Measurements from ENCODE around the gene RND1.

The RND1 gene

DNA sequence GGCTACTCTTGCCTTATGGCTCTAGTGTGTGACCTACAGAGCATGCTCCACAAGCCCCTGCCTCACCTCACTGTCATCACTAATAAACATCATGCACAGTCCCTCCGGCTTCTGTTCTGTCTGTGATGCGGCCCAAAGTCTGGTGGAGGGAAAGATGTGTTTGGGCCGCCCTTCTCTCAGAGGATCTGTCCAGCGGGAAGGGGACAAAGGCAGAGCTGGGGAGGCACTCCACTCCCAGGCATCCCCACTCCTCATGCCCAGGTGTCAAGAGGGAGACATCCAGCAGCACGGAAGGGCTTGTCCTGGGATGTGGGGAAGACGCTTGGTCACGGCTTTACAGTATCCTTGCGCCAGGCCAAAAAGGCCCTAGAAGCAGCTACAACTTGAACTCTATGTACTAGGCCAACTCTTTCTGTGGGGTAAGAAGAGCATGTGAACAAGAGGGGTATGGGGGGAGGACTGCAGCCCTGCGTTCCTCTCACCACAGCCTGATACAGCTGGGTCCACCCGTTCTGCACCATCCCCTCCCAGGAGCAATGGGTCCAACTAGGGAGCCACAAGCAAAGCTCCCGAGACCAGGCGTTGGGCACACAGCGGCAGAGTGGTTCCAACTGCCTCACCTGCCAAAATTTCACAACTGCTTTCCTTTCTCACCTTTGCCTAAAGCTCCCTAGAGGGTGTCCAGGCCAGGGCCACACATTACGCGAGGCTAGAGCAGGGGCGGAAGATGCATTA, 36.7 kb downstream of the RND1 start:
- H3K4me3 ChIP-seq (ENCODE audit: low read depth, low read length): no peak overlapping the region

GRCh38 chr12:48828293-48828692, 37.4 kb downstream of the RND1 start:
- no peak overlapping the region for H3K4me3 ChIP-seq (ENCODE audit: low read depth, low read length)

- H3K4me3 ChIP-seq (ENCODE audit: low read depth, low read length): no peak overlapping the region
Observed at GRCh38 chr12:48827513-48828096, 38.1 kb downstream of the RND1 start.

- H3K4me3 ChIP-seq (ENCODE audit: low read depth, low read length): no peak overlapping the region
Observed at GRCh38 chr12:48827026-48827425, 38.6 kb downstream of the RND1 start.

- no peak overlapping the region for H3K4me3 ChIP-seq (ENCODE audit: low read depth, low read length)
Observed at GRCh38 chr12:48826209-48826855, 39.3 kb downstream of the RND1 start.

DNA sequence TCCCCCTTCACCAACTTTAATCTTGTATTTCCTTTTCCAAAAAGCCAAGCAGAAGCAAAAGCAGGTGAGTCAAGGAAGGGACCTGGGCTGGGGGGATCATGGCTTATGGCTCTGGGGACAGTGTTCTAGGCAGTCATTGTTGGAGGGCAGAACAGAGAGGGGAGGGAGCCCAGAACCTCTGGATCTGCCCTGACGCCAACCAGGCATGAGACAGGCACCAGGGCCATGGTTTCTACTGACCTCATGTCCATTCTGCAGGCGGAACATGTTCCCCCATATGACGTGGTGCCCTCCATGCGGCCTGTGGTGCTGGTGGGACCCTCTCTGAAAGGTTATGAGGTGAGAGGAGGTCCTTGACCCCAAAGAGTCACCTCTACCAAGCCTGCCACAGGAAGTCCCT, 40.8 kb downstream of the RND1 start:
- no peak overlapping the region for H3K4me3 ChIP-seq (ENCODE audit: low read depth, low read length)

DNA sequence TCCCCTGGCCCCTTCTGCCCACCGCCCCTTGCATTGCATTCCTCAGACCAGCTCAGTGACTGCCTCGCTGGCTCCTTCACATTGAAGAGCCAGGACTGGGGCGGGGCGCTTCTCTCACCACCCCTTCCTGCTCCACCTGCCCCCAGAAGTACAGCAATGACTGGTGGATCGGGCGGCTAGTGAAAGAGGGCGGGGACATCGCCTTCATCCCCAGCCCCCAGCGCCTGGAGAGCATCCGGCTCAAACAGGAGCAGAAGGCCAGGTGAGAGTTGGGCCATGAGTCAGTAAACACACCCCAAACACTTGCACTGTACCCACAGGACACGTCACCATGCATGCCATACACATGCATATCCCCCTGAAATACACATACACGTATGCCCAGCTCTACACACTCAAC, 41.6 kb downstream of the RND1 start:
- H3K4me3 ChIP-seq (ENCODE audit: low read depth, low read length): no peak overlapping the region

DNA sequence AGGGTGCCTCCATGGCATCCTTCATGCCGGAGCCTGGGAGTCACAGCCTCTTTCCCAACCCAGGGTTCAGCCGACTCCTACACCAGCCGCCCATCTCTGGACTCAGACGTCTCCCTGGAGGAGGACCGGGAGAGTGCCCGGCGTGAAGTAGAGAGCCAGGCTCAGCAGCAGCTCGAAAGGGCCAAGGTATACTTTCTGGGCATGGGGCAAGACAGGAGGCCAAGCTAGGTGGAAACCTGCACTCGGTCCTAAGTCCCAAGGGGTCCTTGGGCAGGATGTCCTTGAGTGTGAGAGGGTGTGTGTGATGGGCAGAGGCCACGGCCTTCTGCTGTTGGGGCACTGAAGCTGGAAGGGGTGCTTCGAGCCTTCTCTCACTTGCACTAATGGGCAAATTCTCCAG, 42.4 kb downstream of the RND1 start:
- H3K4me3 ChIP-seq (ENCODE audit: low read depth, low read length): no peak overlapping the region

DNA sequence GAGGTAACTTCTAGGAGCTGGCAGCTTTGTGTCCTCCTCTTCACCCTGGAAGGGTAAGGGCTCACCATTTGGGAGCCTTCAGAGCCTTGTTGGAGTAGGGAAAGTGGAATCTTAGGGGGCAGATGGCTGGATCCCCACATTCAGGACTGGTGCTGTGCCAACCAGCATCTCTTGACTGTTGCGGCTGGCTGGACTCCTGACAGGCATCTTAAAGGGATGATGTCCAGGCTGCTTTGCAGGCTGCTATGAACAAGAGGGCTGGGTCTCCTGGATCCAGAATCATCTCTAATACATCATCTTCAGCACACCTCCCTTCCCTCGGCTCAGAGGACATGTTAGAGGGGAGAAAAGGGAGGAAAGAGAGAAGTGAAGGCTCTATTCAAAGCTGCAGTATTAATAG, 43.0 kb downstream of the RND1 start:
- no peak overlapping the region for H3K4me3 ChIP-seq (ENCODE audit: low read depth, low read length)

GRCh38 chr12:48822139-48822538, 43.5 kb downstream of the RND1 start:
- no peak overlapping the region for H3K4me3 ChIP-seq (ENCODE audit: low read depth, low read length)

GRCh38 chr12:48819986-48820725, 45.5 kb downstream of the RND1 start:
- H3K4me3 ChIP-seq (ENCODE audit: low read depth, low read length): no peak overlapping the region

DNA sequence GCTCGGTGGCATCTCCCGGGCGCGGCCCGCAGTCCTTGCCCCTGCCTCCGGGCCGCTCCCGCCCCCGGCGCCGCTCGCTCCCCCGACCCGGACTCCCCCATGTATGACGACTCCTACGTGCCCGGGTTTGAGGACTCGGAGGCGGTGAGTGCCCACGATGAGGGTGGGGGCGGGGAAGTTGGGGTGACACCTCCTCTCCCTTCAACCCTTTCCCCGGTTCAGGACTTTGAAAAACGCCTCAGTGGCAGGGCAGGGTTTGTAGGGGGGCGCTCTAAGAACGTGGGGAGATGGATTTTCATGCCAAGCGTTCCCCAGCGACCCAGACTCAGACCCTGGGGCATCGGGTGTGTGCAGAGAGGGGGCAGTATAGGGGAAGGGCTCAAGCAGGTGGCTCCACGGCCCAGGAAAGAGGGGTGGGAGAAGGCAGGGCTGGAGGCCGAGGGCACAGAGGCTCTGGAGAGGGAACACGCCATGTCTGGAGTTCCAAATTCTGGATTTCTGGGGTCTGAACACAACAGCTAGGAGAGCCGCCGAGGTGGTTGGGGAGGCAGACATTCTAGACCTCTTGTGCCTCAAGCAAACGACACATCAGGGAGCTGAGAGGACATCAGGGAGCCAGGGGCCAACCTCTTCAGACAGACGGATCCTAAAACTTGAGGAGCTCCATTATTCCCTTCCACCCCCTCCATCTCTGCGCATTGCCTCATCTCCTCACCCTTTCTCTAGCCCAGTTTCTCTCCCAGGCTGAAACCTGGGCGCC, 46.7 kb downstream of the RND1 start:
- peak overlapping the region; percentile 70 for H3K4me3 ChIP-seq (ENCODE audit: low read depth, low read length)

DNA sequence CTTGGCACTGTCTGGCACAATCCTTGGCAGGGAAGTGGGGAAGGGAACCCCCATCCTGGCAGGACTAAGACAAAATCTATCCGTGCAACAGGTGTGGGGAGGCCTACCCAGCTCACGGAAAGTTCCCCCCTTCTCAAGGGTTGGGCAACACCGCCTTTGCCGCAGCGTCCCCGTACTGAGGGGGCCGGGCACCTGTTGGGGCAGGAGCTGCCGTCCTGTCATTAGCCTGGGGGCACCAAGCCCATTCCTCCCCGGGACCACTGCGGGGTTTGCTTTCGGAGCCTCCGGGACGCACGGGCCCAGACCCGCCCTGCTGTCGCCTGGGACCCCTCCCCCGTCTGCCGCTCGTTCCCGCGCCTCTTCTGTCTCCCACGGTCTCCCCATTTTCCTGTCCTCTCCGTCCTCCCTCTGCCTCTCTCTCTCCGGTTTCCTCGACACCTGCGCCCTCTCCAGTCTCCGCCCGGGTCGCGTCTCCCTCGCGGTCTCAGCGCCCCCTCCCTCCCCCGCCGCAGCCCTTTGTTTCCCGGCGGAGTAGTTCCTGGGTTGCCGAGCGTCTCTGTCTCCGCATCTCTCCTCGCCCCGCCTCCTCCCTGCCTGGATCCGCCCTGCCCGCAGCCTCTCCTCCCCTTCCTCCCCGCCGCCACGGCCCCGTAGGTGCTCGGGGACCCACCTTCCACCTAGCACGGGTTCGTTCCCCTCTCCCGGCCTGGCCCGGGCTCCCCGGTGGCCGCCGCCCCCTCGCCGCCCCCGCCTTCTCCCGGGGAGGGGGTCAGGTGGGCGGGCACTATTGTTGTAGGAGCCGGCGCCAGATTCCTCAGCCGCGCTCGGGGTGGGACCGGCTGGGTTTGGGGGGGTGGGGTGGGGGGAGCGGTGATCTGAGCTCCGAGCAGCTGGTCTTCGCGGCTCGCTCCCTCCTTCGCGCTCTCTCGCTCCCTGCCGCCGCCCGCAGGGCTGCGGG, 47.5 kb downstream of the RND1 start, which contains the start of gene CACNB3:
Gene CACNB3, plus strand, starts transcription at position 624 of the 958 bp plus-strand sequence. CDS start 434 bp downstream, outside the sequence.
- peak within 1 kb of the TSS; percentile 70 for H3K4me3 ChIP-seq (ENCODE audit: low read depth, low read length)

DNA sequence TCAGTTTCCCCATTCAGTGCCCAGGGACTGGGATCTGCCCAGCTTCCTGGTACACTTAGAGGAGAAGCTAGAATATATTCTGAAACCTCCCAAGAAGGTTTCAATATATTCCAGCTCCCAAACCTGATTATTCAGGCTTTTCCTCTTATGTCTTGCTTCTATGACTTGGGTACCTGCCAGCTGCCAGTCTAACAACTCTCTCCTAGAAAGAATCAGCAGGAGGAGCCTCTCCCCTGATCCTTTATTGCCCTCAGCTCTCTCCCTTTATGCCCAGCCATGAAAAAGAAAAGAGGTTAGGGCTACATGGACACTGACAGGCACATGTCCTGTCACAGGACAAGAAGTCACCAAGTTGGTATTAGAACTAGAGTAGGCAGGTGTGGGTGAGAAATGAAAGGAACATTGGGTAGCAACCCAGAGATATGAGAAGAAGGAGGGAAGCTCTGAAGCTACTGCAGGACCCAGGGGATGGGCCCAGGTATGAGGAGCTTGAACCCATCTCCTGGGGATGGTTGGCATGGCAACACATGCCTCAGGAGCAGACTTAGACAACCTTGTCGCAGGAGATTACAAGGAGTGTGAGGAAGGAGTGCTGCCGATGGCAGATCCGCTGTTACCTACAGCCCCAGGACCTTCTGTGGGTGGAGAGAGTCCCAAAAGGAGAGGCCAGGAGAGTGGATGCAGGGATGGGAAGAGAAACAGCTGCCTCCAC, 49.4 kb downstream of the RND1 start:
- no peak overlapping the region for H3K4me3 ChIP-seq (ENCODE audit: low read depth, low read length)

DNA sequence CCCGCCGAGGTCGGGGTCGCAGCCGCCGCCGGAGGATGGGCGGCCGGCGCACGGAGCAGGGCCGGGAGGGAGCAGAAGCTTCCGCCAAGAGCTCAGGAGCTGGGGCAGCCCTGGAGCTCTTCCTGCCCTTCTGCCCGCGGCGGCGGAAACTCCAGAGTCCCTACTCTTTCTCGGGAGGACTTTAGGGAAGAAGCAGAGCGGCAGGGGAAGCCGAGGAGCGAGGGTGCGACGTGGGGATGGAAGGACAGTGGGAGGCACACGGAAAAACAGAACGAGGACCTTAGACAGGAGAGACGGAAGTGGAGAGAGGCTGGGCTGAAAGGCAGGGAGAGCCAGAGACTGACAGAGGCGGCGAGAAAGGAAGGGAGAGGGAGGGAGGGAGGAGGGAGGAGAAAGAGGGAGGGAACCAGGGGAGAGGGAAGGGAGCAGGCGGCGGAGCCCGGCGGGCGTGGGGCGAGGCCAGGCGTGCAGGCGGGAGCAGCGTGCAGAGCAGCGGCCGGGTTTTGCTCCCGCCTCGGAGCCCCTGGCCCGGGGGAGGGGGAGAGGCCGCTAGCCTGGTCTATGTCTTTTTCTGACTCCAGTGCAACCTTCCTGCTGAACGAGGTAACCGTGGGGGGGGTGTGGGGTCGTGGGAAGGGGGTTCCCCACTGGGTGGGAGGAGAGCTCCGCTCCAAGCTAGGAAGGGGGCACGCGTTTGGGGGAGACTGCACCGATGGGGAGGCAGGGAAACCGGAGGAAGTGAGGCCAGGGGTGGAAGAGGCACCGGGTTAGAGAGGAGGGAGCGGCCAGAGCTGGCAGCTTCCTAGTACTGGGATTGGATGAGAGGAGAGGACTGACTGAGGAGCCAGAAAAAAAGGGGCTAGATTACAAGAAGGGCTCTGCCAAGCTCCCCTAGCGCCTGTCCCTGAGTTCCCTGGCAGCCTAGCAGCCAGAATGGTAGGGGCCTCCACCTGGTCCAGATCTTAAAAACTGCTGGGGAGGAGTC, 50.3 kb downstream of the RND1 start:
- H3K4me3 ChIP-seq (ENCODE audit: low read depth, low read length): peak overlapping the region; percentile 55

- H3K4me3 ChIP-seq (ENCODE audit: low read depth, low read length): peak overlapping the region; percentile 55
Observed at GRCh38 chr12:48814262-48815125, 51.2 kb downstream of the RND1 start.

Data from iPS-11a (cell line).